ENCODE measurements around the gene SNX14. TPM values are rescaled to one million over a fixed set of nuclear protein-coding genes. Genes with fewer than 3 reads are reported as not detected.

Gene SNX14
- total RNA-seq, 1 experiment from 2014 or later: 79.4 TPM

Other genes starting within 250 kb of the SNX14 start
- gene NT5E, start 143.8 kb downstream of the SNX14 start, total RNA-seq (2014; rRNA removed; shearing (Covaris generic)): 11.0 and 11.5 TPM in 2 replicates
- 54.3 and 69.6 TPM in 2 replicates for gene SYNCRIP, start 49.0 kb upstream of the SNX14 start, total RNA-seq (2014; rRNA removed; shearing (Covaris generic))